IPS DF 19.7 (cell line): Measurements from ENCODE around the gene DSG2.

Experiments
- DNase-seq: peaks from one replicate; pipeline ENCODE4 v3.0.0-alpha.2; 2013; ENCODE audit warnings: low read depth, low spot score

Gene DSG2

GRCh38 chr18:31590570-31590969, 92.6 kb downstream of the DSG2 start:
- no peak for DNase-seq

DNA sequence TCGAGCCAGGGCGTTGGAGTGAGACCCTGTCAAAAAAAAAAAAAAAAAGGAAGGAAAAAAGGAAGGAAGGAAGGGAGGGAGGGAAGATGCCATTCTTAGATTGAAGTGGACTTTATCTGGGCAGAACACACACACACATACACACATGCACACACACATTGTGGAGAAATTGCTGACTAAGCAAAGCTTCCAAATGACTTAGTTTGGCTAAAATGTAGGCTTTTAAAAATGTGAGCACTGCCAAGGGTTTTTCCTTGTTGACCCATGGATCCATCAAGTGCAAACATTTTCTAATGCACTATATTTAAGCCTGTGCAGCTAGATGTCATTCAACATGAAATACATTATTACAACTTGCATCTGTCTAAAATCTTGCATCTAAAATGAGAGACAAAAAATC, 93.1 kb downstream of the DSG2 start:
- no peak for DNase-seq

GRCh38 chr18:31591628-31592027, 93.7 kb downstream of the DSG2 start, which contains the start of gene TTR:
TTR (plus strand) TSS chr18:31591877; CDS start chr18:31591903, 26 bp downstream.
- no peak for DNase-seq

GRCh38 chr18:31592506-31593157, 94.7 kb downstream of the DSG2 start:
- no peak for DNase-seq

DNA sequence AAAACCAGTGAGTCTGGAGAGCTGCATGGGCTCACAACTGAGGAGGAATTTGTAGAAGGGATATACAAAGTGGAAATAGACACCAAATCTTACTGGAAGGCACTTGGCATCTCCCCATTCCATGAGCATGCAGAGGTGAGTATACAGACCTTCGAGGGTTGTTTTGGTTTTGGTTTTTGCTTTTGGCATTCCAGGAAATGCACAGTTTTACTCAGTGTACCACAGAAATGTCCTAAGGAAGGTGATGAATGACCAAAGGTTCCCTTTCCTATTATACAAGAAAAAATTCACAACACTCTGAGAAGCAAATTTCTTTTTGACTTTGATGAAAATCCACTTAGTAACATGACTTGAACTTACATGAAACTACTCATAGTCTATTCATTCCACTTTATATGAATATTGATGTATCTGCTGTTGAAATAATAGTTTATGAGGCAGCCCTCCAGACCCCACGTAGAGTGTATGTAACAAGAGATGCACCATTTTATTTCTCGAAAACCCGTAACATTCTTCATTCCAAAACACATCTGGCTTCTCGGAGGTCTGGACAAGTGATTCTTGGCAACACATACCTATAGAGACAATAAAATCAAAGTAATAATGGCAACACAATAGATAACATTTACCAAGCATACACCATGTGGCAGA, 97.3 kb downstream of the DSG2 start:
- no peak for DNase-seq

DNA sequence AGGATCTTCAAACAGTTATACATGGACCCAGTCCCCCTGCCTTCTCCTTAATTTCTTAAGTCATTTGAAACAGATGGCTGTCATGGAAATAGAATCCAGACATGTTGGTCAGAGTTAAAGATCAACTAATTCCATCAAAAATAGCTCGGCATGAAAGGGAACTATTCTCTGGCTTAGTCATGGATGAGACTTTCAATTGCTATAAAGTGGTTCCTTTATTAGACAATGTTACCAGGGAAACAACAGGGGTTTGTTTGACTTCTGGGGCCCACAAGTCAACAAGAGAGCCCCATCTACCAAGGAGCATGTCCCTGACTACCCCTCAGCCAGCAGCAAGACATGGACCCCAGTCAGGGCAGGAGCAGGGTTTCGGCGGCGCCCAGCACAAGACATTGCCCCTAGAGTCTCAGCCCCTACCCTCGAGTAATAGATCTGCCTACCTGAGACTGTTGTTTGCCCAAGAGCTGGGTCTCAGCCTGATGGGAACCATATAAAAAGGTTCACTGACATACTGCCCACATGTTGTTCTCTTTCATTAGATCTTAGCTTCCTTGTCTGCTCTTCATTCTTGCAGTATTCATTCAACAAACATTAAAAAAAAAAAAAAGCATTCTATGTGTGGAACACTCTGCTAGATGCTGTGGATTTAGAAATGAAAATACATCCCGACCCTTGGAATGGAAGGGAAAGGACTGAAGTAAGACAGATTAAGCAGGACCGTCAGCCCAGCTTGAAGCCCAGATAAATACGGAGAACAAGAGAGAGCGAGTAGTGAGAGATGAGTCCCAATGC, 98.3 kb downstream of the DSG2 start:
- no peak for DNase-seq

GRCh38 chr18:31598021-31598805, 100.2 kb downstream of the DSG2 start:
- no peak for DNase-seq
